HG03139 (cell line): Measurements from ENCODE around the gene PRLH.
A peak's percentile ranks its signal among the peaks of the same experiment; 100 is the strongest.

ENCODE experiments used
- ATAC-seq: cut with Tn5 transposase; IDR thresholded peaks from one replicate; pipeline ENCODE4 v1.9.1; 2021; ENCODE audit not compliant: unreplicated experiment

PRLH gene

GRCh38 chr2:237538901-237539300 is 27.5 kb upstream of the PRLH start:
- ATAC-seq: no peak

DNA sequence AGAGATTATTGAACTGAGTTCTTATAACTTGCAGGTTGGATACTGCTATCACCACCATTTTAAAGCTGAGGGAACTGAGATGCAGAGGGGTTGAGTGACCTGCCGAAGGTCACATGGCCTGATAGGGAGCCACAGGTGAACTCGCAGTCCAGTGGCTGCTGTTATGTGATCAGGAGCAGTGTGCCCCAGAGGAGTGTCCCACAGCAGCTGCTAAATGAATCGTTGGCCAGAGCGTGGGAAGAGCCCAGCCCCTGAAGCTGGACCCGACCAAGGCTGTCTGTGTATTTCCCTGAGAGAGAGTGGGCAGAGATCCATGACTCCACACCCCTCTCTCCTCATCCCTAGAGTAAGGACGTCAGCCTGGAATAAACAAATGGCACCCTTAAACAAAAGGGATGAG is 26.7 kb upstream of the PRLH start:
- no peak for ATAC-seq

DNA sequence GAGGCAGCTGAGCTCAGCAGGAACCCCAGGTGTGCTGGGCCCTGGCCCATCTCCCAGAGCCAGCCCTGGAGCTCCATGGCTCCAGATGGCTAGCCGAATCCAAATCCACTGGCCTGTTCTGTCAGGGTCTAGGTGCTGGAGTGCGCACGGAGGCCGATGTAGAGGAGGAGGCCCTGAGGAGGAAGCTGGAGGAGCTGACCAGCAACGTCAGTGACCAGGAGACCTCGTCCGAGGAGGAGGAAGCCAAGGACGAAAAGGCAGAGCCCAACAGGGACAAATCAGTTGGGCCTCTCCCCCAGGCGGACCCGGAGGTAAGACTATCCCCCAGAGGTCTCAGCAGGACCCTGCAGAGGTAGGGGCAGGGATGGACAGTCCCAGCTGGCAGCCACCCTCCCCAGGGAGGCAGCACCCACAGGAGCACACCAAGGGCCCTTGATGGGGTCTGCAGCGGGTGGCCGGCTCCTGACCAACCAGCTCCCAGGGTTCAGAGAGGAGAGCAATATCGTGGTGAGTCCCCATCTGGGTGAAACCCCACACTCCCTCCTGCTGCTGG is 26.1 kb upstream of the PRLH start:
- ATAC-seq: no peak

DNA sequence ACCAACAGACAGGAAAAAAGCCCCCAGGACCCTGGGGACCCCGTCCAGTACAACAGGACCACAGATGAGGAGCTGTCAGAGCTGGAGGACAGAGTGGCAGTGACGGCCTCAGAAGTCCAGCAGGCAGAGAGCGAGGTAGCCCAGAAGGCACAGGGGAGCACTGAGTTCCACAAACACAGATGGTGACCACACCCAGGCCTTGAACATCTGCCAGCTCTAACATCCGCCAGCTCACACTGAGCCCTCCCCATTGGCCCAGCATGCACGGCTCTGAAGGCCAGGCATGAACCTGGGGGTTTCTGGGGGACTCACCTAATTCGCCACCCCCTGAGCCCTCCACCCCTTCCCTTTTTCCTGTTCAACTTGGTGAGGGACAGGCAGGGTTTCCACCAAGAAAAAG is 25.6 kb upstream of the PRLH start:
- no peak for ATAC-seq

GRCh38 chr2:237541243-237541642 is 25.1 kb upstream of the PRLH start:
- ATAC-seq: no peak

DNA sequence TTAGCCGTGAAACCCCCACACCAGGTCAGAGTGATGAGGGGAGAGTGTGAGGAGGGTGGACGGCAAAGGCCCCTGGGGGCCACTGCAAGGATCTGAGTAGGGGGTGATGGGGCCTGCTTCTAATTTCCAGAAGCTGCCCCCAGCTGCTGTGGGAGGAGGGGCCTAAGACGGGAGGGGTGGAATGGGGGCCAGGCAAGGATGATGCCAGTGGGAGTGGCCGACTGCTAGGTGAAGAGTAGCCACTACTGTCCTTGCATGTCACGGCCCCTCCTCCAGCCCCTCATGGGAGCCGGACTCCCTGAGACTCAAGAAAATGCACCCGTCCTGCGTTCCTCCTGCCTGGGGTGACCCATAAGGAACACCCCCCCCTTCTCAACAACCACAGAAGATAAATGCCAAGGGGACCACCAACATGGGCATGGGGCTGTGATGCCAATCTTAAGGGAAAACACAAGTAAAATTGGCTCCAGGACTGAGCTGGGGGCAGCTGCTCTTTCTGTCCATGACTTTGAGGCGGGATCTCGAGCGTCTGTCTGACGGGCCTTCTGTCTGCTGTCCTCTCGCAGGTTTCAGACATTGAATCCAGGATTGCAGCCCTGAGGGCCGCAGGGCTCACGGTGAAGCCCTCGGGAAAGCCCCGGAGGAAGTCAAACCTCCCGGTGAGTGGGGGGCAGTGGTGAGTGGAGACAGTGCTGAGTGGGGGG is 24.2 kb upstream of the PRLH start:
- no peak for ATAC-seq

DNA sequence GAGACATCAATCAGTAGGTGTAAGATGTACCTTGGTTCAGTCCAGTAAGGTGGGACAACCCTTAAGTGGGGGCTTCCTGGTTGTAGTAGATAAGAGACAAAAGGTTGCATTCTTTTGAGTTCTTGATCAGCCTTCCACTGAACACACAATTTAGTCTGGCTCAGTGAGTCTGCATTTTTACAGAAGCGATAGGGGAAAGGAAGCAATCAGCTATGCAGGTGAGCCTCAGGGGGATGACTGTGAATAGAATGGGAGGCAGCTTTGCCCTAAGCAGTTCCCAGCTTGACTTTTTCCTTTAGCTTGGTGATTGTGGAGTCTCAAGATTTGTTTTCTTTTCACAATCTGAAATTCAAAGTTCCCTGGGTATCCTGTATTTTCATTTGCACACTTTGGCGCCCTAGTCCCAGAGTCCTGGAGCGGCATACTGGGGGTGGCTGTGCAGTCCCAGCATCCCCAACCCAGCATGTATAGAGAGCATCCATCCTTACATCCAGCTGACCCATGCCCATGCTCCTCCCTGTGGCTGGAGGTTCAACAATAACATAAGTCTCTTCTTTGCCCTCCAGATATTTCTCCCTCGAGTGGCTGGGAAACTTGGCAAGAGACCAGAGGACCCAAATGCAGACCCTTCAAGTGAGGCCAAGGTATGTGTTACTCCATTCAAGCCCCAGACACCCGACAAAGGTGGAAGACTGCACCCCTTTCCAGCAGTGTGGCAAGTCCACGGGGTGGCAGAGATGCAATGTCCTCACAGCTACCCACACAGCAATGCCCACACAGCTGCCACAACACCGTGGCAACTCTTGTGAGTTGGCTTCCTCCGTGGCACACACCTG is 20.1 kb upstream of the PRLH start:
- no peak for ATAC-seq

DNA sequence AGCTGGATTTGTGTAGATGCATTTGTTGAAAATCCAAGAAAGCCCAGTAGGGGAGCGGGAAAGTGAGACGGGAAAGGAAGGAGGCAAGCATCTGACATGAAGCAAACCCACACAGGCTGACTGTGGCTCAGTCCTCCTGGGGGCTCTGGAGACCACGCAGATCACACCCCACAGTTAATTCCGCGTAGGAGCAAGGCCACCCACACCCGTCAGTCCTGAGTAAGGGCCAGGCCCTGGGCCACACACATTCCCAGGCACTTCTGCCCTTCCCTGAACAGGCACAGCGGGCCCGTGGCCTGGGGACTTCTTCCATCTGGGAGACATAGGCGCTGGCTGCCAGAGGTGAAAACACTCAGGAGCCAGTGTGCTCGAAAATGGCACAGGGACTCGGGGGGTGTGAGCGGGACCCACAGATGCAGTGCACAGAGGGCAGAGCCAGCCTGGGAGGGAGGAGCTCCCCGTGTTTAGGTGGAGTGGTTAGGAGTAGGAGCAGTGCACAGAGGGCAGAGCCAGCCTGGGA is 19.4 kb upstream of the PRLH start:
- no peak for ATAC-seq

DNA sequence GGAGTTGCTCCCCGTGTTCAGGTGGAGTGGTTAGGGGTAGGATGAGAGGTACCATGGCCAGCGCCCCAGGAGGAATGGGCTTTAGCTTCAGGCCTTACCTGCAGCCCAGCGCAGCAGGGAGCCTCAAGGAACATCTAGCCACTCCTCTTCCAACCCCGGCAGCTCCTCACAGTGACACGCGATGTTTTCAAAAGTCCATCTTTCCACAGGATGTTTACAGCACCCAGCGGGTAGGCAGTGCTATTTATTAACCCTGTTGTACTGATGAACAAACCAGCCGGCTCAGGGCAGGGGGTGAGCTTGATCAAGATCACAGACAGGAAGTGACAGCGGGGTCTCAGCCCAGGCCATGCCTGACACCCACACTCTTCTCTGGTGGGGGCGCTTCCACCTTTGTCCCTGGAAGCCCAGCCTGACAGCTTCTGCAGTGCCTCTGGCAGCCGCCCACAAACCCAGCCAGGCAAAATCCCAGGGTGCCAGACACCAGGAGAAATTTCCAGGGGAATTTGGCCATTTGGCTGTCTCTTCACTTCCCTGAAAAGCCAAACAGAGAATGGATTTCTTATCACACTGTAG is 18.4 kb upstream of the PRLH start:
- no peak for ATAC-seq

- no peak for ATAC-seq
Observed at GRCh38 chr2:237549216-237549615, 17.2 kb upstream of the PRLH start.

DNA sequence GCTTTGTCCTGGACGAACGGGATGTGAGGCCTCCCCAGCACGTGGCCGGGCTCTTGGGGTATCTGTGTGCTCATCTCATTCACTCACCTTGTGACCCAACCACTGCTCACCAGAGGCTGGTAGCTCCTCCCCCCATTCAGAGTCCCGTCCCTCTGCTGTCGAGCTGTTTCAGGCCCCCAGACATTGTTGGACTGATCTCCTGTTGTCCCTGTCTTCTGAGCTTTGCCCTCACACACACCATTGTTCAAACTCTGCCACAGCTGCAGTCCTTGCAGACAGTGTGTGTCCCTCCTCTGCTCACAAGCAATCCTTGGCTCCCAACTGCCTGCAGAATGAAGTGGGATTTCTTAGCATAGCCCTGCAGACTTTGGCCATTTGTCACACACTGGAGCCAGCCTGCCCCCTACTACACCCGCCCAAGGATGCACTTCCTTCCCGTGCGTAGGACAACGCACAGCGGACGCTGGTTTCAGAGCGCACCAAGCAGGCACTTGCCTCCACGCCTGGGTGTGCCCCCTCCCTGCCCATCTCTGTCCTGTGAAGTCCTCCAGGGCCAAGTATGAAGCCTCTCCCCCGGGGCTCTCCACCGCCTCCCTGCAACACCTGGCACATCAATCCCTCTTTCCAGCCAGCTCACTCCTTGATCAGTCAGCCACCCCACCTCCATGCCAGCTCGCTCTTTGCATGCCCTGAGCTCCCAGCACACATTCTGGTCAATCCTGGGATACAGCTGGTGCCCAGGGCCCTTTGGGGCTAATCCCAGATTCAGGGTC is 16.5 kb upstream of the PRLH start:
- ATAC-seq: no peak

- ATAC-seq: no peak
Observed at GRCh38 chr2:237551071-237551574, 15.3 kb upstream of the PRLH start.

DNA sequence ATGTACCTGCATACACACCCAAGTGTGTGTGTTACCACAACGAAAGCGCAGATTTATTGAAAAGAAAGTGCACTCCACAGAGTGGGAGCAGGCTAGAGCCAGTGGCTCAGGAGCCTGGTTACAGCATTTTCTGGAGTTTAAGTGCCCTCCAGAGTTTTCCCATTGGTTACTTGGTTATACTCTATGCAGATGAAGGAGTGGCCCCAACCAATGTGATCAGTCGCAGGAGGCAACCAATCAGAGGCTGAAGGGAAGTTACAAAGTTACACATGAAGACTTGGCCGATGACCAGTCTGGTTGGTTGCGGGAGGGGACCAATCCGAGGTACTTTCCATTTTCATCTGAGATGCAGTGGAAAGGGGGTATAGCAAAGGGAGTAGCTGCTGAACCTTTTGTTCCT is 13.5 kb upstream of the PRLH start:
- no peak for ATAC-seq

DNA sequence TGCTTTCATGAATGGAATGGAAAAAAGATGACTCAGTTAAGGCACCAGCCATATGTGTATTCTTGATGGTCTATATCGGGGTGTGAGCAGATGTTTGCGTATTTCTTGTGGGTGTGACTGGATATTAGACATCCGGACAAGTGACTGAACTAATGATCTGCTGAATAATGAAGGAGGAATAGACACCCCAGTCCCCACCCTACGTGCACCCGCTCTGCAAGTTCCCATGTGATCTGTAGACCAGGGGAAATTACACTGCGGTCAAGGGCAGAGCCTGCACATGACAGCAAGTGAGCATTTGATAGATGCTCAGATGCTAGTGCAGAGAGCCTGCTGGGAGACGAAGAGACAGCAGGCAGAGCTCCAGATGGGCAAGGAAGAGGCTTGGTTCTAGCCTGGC is 12.4 kb upstream of the PRLH start:
- no peak for ATAC-seq

- no peak for ATAC-seq
Observed at GRCh38 chr2:237555560-237555959, 10.8 kb upstream of the PRLH start.

DNA sequence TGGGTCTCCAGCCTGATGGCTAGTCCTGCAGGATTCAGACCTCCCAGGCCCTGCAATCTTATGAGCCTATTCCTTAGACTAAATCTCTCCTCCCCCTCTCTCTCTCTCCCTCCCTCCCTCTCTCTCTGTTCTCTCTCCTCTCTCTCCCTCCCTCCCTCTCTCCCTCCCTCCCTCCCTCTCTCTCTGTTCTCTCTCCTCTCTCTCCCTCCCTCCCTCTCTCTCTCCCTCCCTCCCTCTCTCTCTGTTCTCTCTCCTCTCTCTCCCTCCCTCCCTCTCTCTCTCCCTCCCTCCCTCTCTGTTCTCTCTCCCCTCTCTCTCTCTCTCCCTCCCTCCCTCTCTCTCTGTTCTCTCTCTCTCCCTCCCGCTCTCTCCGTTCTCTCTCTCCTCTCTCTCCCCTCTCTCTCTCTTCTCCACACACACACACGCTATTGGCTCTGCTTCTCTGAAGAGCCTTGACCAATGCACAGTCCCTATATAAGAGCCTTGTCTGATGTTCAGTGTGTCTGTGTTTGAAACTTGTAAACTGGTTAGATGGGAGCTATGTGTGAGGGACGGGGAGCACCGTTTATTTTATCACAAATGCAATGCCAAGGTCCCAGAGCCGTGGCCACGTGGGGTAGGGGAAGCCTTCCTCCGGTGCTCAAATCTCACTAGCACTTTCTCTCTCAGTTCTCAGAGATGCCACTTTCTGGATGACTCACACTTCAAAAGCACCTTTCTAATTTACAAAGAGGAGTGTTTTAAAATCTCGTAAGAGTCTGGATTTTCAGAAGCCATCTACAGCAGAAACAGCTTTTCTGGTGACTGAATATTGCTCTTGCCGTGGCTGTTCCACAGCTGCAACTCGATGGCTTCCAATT is 9.4 kb upstream of the PRLH start:
- ATAC-seq: peak; percentile 78

GRCh38 chr2:237557633-237558015 is 8.8 kb upstream of the PRLH start:
- no peak for ATAC-seq

- no peak for ATAC-seq
Observed at GRCh38 chr2:237558961-237559641, 7.3 kb upstream of the PRLH start.

DNA sequence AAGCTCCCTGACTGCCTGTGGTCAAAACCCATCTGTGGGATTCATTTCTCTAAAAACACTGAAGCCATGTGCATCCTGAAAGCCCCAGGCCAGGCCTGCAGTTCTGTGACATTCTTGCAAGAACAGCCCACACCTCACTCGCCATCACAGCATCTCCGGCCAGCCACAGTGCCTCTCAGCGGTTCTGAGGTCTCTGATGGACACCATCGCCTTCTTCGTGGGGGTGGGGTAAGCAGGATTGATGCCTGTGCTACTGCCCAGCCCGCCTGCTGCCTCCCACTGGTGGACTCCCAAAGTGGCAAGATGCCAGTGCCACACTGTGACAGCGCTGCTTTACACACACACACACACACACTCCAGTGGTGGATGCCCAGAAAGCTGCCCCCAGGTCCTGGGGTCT is 5.2 kb upstream of the PRLH start:
- no peak for ATAC-seq
